Measurements from ENCODE around the gene PLA2G10.
"Not testable (repeated sequence)": the region's sequence is repeated elsewhere in the genome, so short reads cannot be mapped to it uniquely, and the experiment has no call there.

The PLA2G10 gene

DNA sequence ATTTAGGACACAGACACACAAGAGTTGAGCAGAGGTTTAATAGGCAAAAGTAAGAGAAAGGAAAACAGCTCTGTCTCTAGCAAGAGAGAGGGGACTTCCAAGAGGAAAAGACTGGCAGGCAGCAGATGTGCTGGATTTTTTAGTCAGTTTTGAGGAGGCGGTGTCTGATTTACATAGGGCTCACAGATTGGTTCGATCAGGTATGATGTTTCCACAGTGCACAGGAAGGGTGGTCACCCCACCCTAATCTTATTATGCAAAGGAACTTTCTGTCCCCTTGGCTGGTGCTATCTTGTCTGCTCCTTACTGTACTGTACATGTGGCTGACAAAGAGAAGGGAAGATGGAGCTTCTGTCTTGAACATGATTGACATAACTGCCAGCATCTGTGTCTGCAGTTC lies 36.0 kb downstream of the PLA2G10 start:
- no peak for FAIRE-seq

DNA sequence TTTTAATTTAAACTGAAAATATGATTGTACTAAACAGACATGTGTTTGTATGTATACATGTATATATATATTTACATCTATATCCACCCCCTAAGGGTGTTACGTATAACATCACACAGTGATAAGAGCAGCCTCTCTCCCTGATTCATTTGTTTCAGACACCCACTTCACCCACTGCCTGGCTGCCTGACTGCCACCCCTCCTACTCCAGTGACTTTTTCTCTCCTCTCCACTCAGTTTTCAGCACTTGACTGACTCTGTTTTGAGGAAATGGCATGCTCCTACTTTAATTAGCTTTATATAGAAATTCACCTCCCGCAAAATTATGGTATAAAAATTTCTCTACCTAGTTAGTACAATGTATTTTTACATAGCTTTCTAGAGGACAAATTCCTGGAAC lies 41.4 kb downstream of the PLA2G10 start:
- FAIRE-seq: no peak

DNA sequence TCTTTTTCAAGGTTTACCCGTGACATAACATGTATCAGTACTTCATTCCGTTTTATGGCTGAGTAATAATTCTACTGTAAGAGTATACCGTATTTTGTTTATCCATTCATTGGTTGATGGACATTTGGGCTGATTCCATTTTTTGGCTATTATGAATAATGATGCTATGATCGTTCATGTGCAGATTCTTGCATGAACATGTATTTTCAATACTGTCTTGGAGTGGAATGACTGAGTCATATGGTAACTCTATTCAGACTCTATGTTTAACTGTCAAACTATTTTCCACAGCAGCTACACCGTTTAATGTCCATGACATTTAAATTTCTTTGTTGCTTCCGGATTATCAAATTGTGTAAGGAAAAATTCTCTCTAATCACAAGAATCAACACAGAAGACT lies 43.5 kb downstream of the PLA2G10 start:
- no peak for FAIRE-seq

DNA sequence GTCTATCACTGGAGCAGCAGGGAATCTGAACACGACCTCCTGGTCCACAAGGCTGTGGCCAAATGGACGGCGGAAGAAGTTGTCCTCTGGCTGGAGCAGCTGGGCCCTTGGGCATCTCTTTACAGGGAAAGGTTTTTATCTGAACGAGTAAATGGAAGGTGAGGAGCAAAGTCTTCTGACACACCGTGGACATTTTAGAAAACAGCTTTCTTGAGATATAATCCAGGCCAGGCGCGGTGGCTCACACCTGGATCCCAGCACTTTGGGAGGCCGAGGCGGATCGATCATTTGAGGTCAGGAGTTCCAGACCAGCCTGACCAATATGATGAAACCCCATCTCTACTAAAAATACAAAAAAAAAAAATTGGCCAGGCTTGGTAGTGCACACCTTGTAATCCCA lies 44.3 kb downstream of the PLA2G10 start:
- FAIRE-seq: no peak

DNA sequence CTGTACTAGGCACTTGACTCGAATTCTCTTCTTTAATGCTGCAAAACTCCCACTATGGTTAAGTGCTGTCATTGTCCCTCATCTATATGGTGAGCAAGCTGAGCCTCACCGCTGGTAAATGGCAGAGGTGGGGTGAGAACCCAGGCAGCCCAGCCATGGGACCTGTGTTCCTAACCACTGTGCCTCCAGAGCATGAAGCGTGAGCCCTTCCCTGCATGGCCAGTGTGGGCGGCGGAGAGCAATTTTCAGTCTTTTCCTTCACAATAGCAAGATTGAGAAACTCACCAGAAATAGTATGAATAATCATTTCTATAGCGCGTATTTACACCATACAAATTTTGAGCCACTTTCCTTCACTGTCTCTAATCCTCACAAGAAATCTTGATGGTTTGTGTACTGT lies 52.2 kb downstream of the PLA2G10 start:
- no peak for FAIRE-seq

DNA sequence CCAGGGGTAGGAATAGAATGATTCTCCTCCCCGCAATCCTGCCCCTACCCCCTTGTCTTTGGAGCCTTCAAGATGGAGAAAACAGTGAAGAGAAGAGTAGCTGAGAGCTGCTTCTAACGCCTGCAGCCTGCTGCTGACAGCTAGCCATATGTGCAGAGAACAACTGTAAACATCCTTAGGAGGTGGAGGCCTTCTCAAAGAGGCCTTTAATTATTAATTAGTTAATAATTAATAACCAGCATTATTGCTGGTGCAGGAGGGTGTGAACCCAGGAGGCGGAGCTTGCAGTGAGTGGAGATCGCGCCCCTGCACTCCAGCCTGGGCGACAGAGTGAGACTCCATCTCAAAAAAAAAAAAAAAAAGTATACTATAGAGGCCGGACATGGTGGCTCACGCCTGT lies 52.9 kb downstream of the PLA2G10 start:
- FAIRE-seq: no peak

DNA sequence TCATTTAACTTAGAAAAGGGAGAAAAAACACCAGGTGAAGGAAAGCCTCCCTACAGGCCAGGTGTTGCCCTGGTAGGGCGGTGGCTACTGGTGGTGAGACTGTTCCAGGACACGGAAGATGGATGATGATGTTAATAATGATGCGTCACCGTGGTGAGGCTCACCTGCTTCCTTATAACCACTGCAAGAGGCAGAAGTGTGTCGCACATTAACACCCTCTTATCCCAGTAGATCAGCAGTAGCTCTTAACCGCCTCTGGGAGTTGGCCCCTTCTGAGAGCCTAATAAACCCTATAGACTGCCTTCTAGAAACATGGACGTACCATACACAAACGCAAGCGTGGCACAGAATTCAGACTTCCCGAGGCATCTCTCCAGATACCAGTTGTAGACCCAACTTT lies 53.6 kb downstream of the PLA2G10 start:
- FAIRE-seq: no peak

DNA sequence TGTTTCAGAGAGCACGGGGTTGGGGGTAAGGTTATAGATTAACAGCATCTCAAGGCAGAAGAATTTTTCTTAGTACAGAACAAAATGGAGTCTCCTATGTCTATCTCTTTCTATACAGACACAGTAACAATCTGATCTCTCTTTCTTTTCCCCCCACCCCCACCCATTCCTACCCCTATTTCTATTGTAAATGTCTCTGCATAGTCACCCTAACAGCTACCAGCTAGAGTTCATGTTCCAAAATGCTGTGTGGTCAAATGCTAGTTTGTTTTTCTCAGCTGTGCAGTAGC lies 57.2 kb downstream of the PLA2G10 start:
- FAIRE-seq: not testable (repeated sequence)

DNA sequence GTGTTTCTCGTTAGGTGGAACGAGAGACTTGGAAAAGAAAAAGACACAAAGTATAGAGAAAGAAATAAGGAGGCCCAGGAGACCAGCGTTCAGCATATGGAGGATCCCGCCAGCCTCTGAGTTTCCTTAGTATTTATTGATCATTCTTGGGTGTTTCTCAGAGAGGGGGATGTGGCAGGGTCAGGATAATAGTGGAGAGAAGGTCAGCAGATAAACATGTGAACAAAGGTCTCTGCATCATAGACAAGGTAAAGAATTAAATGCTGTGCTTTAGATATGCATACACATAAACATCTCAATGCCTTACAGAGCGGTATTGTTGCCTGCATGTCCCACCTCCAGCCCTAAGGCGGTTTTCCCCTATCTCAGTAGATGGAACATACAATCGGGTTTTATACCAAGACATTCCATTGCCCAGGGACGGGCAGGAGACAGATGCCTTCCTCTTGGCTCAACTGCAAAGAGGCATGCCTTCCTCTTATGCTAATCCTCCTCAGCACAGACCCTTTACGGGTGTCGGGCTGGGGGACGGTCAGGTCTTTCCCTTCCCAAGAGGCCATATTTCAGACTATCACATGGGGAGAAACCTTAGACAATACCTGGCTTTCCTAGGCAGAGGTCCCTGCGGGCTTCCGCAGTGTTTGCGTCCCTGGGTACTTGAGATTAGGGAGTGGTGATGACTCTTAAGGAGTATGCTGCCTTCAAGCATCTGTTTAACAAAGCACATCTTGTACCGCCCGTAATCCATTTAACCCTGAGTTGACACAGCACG lies 57.7 kb downstream of the PLA2G10 start:
- not testable (repeated sequence) for FAIRE-seq

DNA sequence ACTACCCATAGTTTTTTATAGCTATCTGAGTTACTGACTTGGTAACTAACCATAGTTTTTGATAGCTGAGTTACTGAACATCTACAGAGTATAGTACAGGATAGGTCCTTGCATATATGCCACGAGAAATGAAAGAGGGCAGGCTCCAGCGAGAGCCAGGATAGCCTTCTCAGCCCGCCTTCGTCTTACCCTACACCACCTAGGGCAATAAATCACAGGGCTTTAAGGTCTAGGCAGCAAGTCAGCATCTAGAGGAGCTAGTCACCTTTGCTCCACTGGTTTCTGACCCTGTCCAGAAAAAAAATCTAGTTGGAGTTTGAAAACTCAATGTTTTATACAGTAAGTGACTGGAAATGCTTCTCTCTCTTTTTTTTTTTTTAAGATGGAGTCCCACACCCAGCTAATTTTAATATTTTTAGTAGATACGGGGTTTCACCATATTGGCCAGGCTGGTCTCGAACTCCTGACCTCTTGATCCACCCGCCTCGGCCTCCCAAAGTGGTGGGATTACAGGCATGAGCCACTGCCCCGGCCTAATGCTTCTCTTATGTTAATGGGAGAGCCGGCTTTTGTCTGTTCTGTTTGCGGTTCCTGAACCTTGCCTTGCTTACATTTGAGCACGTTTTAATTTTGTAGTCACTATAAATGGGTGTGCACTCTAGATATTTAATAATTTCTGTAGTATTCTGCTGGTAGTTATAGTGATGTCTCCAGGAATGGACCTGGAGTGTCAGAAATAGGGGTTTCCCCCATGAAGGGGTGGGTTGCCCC lies 58.5 kb downstream of the PLA2G10 start:
- no peak for FAIRE-seq

DNA sequence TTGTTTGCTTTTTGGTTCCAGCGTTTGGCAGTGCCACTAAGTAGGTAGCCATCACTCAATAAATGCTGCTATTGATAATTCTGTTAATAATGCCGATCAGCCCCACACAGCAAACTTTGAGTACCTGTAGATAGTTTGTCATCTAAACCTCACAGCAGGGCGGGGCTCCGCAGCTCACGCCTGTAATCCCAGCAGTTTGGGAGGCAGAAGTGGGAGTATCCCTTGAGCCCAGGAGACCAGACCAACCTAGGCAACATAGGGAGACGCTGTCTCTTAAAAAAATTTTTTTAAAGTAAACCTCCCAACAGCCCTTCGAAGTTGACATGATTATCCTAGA lies 59.8 kb downstream of the PLA2G10 start:
- no peak for FAIRE-seq

DNA sequence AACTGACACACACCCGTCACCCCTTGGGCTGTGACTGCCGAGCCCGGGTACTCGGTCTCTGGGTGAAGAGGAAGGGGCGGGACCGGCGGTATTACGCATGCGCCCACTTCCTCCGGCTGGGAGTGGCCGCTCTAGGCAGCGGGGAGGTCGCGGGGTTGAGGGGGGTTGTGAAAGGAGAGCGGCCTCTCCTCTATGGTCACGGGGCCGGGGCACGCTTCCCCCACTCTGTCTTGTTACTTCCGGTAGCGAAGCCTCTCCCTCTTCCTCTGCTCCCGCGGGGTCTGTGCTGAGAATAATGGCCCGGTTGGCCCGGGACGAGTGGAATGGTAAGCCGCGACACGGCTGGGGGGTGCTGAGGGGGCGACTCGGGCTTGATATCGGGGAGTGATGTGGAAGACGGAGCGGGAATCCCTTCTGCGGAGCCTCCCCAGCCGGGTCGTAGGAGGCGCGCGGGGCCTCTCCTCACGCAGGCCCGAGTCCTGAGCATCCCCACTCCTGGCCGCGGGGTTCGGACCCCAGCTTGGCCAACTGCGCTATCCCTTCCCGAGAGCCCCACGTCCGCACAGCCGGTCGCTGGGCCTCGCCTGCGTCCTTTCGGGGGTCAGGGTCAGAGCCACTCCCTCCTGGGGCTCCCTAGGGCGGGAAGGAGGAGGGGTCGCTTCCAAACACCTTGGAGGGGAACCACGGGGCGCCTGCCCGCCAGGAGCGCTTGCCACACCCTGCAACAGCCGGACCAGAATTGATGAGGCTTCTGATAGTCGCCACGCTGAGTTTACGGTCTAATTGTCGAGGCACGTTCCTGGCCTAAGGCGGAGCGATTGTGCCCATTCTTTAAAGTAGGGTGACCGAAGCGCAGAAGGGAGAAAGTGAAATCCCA lies 61.2 kb downstream of the PLA2G10 start, which contains the start of gene BFAR:
Gene BFAR (plus strand): TSS at position 259 of the 877 bp plus-strand sequence. CDS start 11,396 bp downstream, outside the sequence.
- peak; percentile 91 for FAIRE-seq

DNA sequence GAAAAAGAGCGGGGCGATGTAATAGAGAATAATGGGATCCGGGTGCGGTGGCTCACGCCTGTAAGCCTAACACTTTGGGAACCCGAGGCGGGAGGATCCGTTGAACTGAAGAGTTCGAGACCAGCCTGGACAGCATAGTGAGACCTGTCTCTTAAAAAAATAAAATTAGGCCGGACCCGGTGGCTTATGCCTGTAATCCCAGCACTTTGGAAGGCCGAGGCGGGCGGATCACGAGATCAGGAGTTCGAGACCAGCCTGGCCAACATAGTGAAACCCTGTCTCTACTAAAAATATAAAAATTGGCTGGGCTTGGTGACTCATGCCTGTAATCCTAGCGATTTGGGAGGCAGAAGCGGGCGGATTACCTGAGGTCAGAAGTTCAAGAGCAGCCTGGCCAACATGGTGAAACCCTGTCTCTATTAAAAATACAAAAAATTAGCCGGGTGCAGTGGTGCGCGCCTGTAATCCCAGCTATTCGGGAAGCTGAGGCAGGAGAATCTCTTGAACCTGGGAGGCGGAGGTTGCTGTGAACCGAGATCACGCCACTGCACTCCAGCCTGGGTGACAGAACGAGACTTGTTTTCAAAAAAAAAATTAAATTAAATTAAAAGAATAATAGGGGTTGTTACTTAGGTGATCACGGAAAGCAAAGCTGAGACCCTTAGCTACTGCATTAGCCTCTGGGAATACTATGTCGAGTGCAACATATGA lies 63.3 kb downstream of the PLA2G10 start:
- FAIRE-seq: not testable (repeated sequence)

DNA sequence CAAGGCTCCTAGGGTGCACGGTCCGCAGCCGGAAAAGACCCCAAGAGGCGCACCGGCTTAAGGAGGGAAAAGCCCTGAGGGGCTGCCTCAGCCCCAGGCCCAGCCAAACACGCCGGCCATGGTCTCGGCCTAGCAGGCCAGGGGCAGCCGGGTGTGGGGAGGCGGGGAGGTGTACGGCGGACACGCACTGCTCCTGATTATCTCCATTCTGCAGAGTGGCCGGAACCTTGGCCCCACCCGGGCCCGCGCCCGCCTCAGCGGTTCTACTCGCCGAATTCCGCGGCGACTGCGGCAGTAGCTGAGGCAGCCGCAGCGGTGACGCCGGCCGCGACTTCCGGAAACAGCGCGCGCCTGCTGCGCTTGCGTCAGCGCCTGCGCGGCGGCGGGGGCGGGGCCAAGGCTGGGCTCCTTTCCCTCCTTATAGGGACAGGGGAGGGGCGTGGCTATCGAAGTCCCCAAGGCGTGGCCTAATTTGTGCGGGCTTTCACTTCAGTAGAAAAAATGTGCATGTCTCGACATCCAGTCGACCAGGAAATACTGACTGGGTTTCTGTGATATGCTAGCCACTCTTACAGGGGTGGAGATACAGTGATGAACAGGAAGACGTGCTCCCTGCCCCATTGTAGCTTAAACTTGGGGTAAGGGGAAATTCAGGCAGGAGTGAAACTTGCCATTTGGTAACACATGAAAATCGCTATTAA lies 64.0 kb downstream of the PLA2G10 start, which contains the start of gene PARN:
Gene PARN (minus strand): TSS at position 342 of the 701 bp plus-strand sequence. CDS start 135 bp downstream, at position 207.
- no peak for FAIRE-seq

DNA sequence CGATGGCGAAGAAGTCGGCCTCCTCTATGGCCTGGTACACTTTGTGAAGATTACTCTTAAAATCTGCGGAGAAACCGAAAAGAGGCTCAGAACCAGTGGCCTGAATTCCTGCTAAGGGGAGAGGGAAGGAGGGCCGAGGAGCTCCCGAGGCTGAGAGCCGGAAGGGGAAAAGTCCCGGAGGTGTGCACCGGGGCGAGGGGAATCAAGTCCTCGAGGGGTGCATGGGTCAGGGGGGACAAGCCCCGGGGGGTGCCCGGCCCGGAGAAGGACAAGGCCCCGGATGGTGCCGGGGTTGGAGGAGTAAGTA lies 64.5 kb downstream of the PLA2G10 start:
- no peak for FAIRE-seq

DNA sequence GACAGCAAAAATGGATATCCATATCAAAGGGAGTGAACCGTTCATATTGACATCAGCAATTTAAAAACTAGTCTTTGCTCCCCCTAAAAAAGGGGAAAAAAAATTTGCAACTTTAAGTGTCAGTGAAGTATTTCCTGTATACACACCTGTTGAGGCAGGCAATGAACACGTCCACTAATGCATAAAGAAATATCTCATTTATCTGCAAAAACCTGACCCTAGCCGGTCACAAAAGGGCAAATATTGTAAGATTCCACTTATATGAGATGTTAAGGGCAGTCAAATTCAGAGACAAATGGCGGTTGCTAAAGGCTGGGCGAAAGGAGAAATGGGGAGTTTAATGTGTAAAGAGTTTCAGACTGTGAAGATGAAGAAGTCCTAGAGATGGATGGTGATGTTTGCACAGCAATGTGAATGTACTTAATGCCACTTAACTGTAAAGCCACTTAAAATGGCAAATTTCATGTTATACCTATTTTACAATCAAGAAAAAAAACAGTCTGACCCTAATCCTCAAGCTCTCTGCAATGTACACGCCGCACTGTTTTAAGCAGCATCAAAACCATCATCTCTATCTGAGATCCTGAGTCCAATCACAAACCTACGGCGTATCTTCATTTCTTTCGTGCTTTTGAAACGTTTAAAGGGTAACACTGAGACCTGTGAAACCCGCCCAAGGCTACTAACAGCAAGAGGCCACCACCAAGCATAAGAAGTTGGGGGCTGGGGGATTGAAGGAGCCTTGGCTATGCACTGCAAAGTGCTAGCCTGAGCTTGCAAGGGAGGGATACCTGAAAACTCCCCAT lies 65.1 kb downstream of the PLA2G10 start:
- FAIRE-seq: no peak

DNA sequence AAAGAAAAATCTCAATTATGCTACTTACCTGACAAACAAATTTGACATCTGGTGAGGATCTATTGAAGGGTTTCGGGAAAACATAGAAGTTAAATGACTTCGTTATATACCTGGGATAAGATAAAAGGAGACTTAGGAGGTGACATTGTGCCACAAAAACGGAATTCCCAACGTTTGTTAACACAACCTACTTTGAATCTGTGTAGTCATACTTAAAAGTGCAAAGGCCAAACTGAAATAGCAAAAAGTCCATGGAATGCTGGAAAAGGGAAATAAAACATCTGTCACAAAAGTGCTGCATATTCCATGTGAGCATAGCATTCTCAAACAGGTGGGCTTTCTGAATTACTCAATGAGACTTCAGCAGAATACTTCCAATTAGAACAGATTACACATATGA lies 67.0 kb downstream of the PLA2G10 start:
- no peak for FAIRE-seq
